Measurements from ENCODE around the gene PIGK.
"Not testable (repeated sequence)": the region's sequence is repeated elsewhere in the genome, so short reads cannot be mapped to it uniquely, and the experiment has no call there.

The PIGK gene

GRCh38 chr1:77197351-77197750 lies 21.9 kb downstream of the PIGK start:
- H3K36me3 ChIP-seq (ENCODE audit: control insufficient read depth, insufficient read depth, low read length): no peaks in the 10 kb centered on the region; the same call in 1 of the 2 replicates
- H3K4me3 ChIP-seq (replicated peaks; ENCODE audit: low read depth, low read length): no peak overlapping the region
- DNase-seq (ENCODE audit: extremely low read depth, insufficient read length): no peak
- H3K27me3 ChIP-seq (replicated peaks; ENCODE audit: control insufficient read depth, insufficient read depth, low read length): no peaks in the 10 kb centered on the region
- no peak for TF ChIP-seq CTCF (IDR thresholded peaks at IDR 0.05; ENCODE audit: insufficient read depth, low read length, poor library complexity, severe bottlenecking)

GRCh38 chr1:77193951-77194350 lies 25.3 kb downstream of the PIGK start:
- no peak for DNase-seq (ENCODE audit: extremely low read depth, insufficient read length)
- H3K36me3 ChIP-seq (ENCODE audit: control insufficient read depth, insufficient read depth, low read length): no peaks in the 10 kb centered on the region; the same call in none of the 2 replicates
- no peak for TF ChIP-seq CTCF (IDR thresholded peaks at IDR 0.05; ENCODE audit: insufficient read depth, low read length, poor library complexity, severe bottlenecking)
- no peak overlapping the region for H3K4me3 ChIP-seq (replicated peaks; ENCODE audit: low read depth, low read length)
- H3K27me3 ChIP-seq (replicated peaks; ENCODE audit: control insufficient read depth, insufficient read depth, low read length): no peaks in the 10 kb centered on the region

- H3K27me3 ChIP-seq (replicated peaks; ENCODE audit: control insufficient read depth, insufficient read depth, low read length): no peaks in the 10 kb centered on the region
- TF ChIP-seq CTCF (IDR thresholded peaks at IDR 0.05; ENCODE audit: insufficient read depth, low read length, poor library complexity, severe bottlenecking): no peak
- DNase-seq (ENCODE audit: extremely low read depth, insufficient read length): no peak
- H3K4me3 ChIP-seq (replicated peaks; ENCODE audit: low read depth, low read length): no peak overlapping the region
- H3K36me3 ChIP-seq (ENCODE audit: control insufficient read depth, insufficient read depth, low read length): no peaks in the 10 kb centered on the region; the same call in none of the 2 replicates
Observed at GRCh38 chr1:77188770-77189169, 30.5 kb downstream of the PIGK start.

GRCh38 chr1:77186907-77187306 lies 32.3 kb downstream of the PIGK start:
- not testable (repeated sequence) for DNase-seq (ENCODE audit: extremely low read depth, insufficient read length); H3K36me3 ChIP-seq (ENCODE audit: control insufficient read depth, insufficient read depth, low read length); H3K4me3 ChIP-seq (replicated peaks; ENCODE audit: low read depth, low read length); H3K27me3 ChIP-seq (replicated peaks; ENCODE audit: control insufficient read depth, insufficient read depth, low read length)

GRCh38 chr1:77182083-77182482 lies 37.1 kb downstream of the PIGK start:
- TF ChIP-seq CTCF (IDR thresholded peaks at IDR 0.05; ENCODE audit: insufficient read depth, low read length, poor library complexity, severe bottlenecking): no peak
- H3K36me3 ChIP-seq (ENCODE audit: control insufficient read depth, insufficient read depth, low read length): no peaks in the 10 kb centered on the region; the same call in 1 of the 2 replicates
- no peaks in the 10 kb centered on the region for H3K27me3 ChIP-seq (replicated peaks; ENCODE audit: control insufficient read depth, insufficient read depth, low read length)
- H3K4me3 ChIP-seq (replicated peaks; ENCODE audit: low read depth, low read length): no peak overlapping the region
- no peak for DNase-seq (ENCODE audit: extremely low read depth, insufficient read length)

- Histone ChIP-seq H3K36me3 (ENCODE audit: control insufficient read depth, insufficient read depth, low read length) (no peaks in the 10 kb centered on the region), H3K4me3 (replicated peaks; ENCODE audit: low read depth, low read length) (no peak overlapping the region), H3K27me3 (replicated peaks; ENCODE audit: control insufficient read depth, insufficient read depth, low read length) (no peaks in the 10 kb centered on the region)
- DNase-seq (ENCODE audit: extremely low read depth, insufficient read length): no peak
- TF ChIP-seq CTCF (IDR thresholded peaks at IDR 0.05; ENCODE audit: insufficient read depth, low read length, poor library complexity, severe bottlenecking): no peak
Observed at GRCh38 chr1:77179632-77180031, 39.6 kb downstream of the PIGK start.
